ENCODE results near the gene USP2.

DNA sequence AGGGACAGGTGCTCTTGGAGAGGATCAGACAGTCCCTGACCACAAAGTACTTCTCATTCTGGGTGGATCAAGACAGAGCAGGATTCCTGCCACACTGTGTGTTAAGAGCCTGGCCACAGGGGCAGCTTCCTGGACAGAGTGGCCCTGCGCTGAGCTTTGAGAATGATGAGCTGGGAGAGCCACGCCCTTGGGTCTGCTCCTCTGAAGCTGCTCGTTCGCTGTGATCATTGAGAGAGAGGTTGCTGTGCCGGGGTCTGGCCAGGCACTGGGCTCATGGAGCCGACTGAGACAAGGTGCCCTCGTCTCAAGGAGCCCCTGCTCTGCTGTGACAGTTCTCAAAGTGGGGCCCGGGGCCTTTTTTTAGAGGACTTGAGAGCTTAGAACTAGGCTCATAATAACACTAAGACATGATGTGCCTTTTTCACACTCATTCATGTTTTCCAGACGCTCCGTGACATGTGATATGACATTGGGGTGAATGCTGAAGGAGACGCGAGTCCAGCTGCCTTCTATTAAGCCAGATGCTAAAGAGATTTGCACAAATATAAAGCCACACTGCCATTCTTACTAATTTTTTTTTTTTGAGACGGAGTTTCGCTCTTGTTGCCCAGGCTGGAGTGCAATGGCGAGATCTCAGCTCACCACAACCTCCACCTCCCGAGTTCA lies 33.4 kb downstream of the USP2 start:
- TF ChIP-seq, protein P1, sequence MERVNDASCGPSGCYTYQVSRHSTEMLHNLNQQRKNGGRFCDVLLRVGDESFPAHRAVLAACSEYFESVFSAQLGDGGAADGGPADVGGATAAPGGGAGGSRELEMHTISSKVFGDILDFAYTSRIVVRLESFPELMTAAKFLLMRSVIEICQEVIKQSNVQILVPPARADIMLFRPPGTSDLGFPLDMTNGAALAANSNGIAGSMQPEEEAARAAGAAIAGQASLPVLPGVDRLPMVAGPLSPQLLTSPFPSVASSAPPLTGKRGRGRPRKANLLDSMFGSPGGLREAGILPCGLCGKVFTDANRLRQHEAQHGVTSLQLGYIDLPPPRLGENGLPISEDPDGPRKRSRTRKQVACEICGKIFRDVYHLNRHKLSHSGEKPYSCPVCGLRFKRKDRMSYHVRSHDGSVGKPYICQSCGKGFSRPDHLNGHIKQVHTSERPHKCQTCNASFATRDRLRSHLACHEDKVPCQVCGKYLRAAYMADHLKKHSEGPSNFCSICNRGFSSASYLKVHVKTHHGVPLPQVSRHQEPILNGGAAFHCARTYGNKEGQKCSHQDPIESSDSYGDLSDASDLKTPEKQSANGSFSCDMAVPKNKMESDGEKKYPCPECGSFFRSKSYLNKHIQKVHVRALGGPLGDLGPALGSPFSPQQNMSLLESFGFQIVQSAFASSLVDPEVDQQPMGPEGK (CRISPR knock-in tag; IDR thresholded peaks at IDR 0.05; ENCODE audit: borderline replicate concordance), result no peak
- TF ChIP-seq ARNTL (CRISPR knock-in tag; IDR thresholded peaks at IDR 0.05; ENCODE audit: borderline replicate concordance, low read depth) (no peak), ZFP30 (CRISPR knock-in tag; IDR thresholded peaks at IDR 0.05) (no peak), ZNF8 (CRISPR knock-in tag; IDR thresholded peaks at IDR 0.05) (no peak), TCF4 (CRISPR knock-in tag; IDR thresholded peaks at IDR 0.05; ENCODE audit: borderline replicate concordance) (no peak), PPARA (CRISPR knock-in tag; IDR thresholded peaks at IDR 0.05; ENCODE audit: borderline replicate concordance) (no peak), TOX (CRISPR knock-in tag; IDR thresholded peaks at IDR 0.05; ENCODE audit: borderline replicate concordance) (no peak), TSHZ2 (CRISPR knock-in tag; IDR thresholded peaks at IDR 0.05) (no peak), ZNF70 (CRISPR knock-in tag; IDR thresholded peaks at IDR 0.05) (no peak)

All from SK-N-SH treated with all-trans-retinoic acid at 6 μM for 48 hours (cell line).